ENCODE data around the gene USP53. TPM values are rescaled to one million over a fixed set of nuclear protein-coding genes. Genes with fewer than 3 reads are reported as not detected.

The USP53 gene
- polyA plus RNA-seq, 1 of the 3 experiments (the other 2 are of a cell fraction): 8.1 TPM

GRCh38 chr4:119212964-119213606 lies 572 bp downstream of the USP53 start (continued):
- TF ChIP-seq JUND (IDR thresholded peaks at IDR 0.05) (0 out of 2 replicates have a peak, but pooled peaks have one; percentile 8), ELF1 (IDR thresholded peaks at IDR 0.05) (no peak), TCF12 (IDR thresholded peaks at IDR 0.05) (peak; percentile 54), FOXM1 (IDR thresholded peaks at IDR 0.05; ENCODE audit: low read depth) (no peak), USF1 (IDR thresholded peaks at IDR 0.05; ENCODE audit: borderline replicate concordance, low read depth) (no peak), MXI1 (IDR thresholded peaks at IDR 0.05; ENCODE audit: low read depth, low read length) (peak; percentile 44)
- TF ChIP-seq, protein P1, sequence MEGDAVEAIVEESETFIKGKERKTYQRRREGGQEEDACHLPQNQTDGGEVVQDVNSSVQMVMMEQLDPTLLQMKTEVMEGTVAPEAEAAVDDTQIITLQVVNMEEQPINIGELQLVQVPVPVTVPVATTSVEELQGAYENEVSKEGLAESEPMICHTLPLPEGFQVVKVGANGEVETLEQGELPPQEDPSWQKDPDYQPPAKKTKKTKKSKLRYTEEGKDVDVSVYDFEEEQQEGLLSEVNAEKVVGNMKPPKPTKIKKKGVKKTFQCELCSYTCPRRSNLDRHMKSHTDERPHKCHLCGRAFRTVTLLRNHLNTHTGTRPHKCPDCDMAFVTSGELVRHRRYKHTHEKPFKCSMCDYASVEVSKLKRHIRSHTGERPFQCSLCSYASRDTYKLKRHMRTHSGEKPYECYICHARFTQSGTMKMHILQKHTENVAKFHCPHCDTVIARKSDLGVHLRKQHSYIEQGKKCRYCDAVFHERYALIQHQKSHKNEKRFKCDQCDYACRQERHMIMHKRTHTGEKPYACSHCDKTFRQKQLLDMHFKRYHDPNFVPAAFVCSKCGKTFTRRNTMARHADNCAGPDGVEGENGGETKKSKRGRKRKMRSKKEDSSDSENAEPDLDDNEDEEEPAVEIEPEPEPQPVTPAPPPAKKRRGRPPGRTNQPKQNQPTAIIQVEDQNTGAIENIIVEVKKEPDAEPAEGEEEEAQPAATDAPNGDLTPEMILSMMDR (IDR thresholded peaks at IDR 0.05): peak; percentile 52
- TF ChIP-seq, protein P2, sequence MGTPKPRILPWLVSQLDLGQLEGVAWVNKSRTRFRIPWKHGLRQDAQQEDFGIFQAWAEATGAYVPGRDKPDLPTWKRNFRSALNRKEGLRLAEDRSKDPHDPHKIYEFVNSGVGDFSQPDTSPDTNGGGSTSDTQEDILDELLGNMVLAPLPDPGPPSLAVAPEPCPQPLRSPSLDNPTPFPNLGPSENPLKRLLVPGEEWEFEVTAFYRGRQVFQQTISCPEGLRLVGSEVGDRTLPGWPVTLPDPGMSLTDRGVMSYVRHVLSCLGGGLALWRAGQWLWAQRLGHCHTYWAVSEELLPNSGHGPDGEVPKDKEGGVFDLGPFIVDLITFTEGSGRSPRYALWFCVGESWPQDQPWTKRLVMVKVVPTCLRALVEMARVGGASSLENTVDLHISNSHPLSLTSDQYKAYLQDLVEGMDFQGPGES (IDR thresholded peaks at IDR 0.05; ENCODE audit: low read depth, low read length): no peak

DNA sequence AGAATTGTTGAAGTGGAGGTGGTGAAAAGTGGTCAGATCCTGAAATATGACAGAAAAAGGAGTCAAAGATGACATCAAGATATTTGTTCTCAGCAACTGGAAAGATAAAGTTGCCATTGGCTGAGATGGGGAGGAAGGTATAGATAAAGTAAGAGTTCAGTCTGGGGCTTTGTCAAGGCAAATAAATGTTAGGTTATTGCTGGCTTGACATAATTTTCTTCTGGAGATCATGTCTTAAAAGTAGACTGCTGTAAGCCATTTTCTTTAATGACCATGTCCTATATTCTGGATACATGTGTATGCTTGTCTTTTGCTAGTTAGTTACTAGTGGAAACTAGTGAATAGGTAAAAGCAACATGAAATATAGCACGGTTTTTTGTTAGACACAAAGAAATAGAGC lies 5.6 kb downstream of the USP53 start:
- no peaks in the 10 kb centered on the region for H3K27me3 ChIP-seq (ENCODE audit: insufficient read depth)
- H3K4me2 ChIP-seq: no peak overlapping the region
- no peak overlapping the region for H3K9ac ChIP-seq
- H3F3A ChIP-seq (replicated peaks; ENCODE audit: insufficient read depth): peaks cover 8% of the 10 kb centered on the region
- CTCF ChIA-PET: no interaction called here
- no peak for DNase-seq
- 98% methylated on average over 1 of the region's 1 CpG for WGBS (ENCODE audit: low lambda C conversion rate)
- no peaks in the 10 kb centered on the region for H3K9me3 ChIP-seq
- peaks cover 34 to 35% of the 10 kb centered on the region in 2 experiments for H3K36me3 ChIP-seq (replicated peaks in 1 of 2; ENCODE audit: control insufficient read depth in 1 of 2, insufficient read depth in 2 of 2, low read length in 1 of 2)
- no peaks in the 10 kb centered on the region for H4K20me1 ChIP-seq (ENCODE audit: insufficient read depth)
- TF ChIP-seq, protein P3, sequence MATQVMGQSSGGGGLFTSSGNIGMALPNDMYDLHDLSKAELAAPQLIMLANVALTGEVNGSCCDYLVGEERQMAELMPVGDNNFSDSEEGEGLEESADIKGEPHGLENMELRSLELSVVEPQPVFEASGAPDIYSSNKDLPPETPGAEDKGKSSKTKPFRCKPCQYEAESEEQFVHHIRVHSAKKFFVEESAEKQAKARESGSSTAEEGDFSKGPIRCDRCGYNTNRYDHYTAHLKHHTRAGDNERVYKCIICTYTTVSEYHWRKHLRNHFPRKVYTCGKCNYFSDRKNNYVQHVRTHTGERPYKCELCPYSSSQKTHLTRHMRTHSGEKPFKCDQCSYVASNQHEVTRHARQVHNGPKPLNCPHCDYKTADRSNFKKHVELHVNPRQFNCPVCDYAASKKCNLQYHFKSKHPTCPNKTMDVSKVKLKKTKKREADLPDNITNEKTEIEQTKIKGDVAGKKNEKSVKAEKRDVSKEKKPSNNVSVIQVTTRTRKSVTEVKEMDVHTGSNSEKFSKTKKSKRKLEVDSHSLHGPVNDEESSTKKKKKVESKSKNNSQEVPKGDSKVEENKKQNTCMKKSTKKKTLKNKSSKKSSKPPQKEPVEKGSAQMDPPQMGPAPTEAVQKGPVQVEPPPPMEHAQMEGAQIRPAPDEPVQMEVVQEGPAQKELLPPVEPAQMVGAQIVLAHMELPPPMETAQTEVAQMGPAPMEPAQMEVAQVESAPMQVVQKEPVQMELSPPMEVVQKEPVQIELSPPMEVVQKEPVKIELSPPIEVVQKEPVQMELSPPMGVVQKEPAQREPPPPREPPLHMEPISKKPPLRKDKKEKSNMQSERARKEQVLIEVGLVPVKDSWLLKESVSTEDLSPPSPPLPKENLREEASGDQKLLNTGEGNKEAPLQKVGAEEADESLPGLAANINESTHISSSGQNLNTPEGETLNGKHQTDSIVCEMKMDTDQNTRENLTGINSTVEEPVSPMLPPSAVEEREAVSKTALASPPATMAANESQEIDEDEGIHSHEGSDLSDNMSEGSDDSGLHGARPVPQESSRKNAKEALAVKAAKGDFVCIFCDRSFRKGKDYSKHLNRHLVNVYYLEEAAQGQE (IDR thresholded peaks at IDR 0.05; ENCODE audit: low read depth, low read length): no peak
- no peak for TF ChIP-seq FOSL2 (IDR thresholded peaks at IDR 0.05; ENCODE audit: borderline replicate concordance, low read depth)
- TF ChIP-seq JUND (IDR thresholded peaks at IDR 0.05): no peak
- no peak for TF ChIP-seq CHD2 (IDR thresholded peaks at IDR 0.05; ENCODE audit: low read length, partially characterized antibody)
- TF ChIP-seq, protein P1 (IDR thresholded peaks at IDR 0.05): no peak
- TF ChIP-seq PBX3 (IDR thresholded peaks at IDR 0.05): no peak
- no peak for TF ChIP-seq GATA2 (CRISPR knock-in tag; IDR thresholded peaks at IDR 0.05)
- TF ChIP-seq USF1 (IDR thresholded peaks at IDR 0.05; ENCODE audit: borderline replicate concordance, low read depth): no peak
- no peak for TF ChIP-seq ELF1 (IDR thresholded peaks at IDR 0.05)
- no peak for TF ChIP-seq YY1 (IDR thresholded peaks at IDR 0.05; ENCODE audit: low read depth)
- TF ChIP-seq SIN3A (IDR thresholded peaks at IDR 0.05; ENCODE audit: borderline replicate concordance, low read depth, low read length): no peak
- TF ChIP-seq EP300 (IDR thresholded peaks at IDR 0.05; ENCODE audit: borderline replicate concordance in 1 of 2, low read depth in 1 of 2, low read length in 1 of 2): no peak
- TF ChIP-seq FOXJ3 (CRISPR knock-in tag; IDR thresholded peaks at IDR 0.05): no peak
- TF ChIP-seq TEAD4 (IDR thresholded peaks at IDR 0.05; ENCODE audit: borderline replicate concordance, insufficient read depth): no peak
- TF ChIP-seq MXI1 (IDR thresholded peaks at IDR 0.05; ENCODE audit: low read depth, low read length): no peak
- no peak for TF ChIP-seq FOXM1 (IDR thresholded peaks at IDR 0.05; ENCODE audit: low read depth)
- H3K79me2 ChIP-seq (ENCODE audit: insufficient read depth): peaks cover 39% of the 10 kb centered on the region
- H3K4me1 ChIP-seq (ENCODE audit: control insufficient read depth in 1 of 2, insufficient read depth in 2 of 2, low read depth in 1 of 2, low read length in 1 of 2): peaks cover 6 to 10% of the 10 kb centered on the region in 2 experiments; a peak in 3 of 4 replicates
- POLR2A ChIA-PET: no interaction called here
- no peak overlapping the region for H3K27ac ChIP-seq (ENCODE audit: low read depth in 2 of 2, low read length in 1 of 2)
- H3K4me3 ChIP-seq (ENCODE audit: low read depth in 2 of 2, low read length in 1 of 2): no peak overlapping the region
- no peaks in the 10 kb centered on the region for H3K9me2 ChIP-seq
- H2AFZ ChIP-seq (ENCODE audit: low read depth): no peak overlapping the region

Data from SK-N-SH (cell line).